HepG2 (cell line): ENCODE results near the gene CLIP2. TPM values are rescaled to one million over a fixed set of nuclear protein-coding genes. Genes with fewer than 3 reads are reported as not detected.
A peak's percentile ranks its signal among the peaks of the same experiment; 100 is the strongest.

Experiments used
- BHLHE40 ChIP-seq: IDR thresholded peaks from 2 replicates; pipeline ENCODE4 v1.6.1; 2011; ENCODE audit warnings: low read length, improper control_type of control experiment
- EP300 ChIP-seq, 3 experiments: sonication (generic) in 1 of 3; formaldehyde crosslinking in 1 of 3; IDR thresholded peaks; 2 replicates each; pipeline versions ENCODE4 v1.5.1 to v1.6.1; 2011 to 2020; ENCODE audit warnings: low read depth in 2 of 3, low read length in 2 of 3, borderline replicate concordance in 1 of 3, improper control_type of control experiment in 1 of 3, mild to moderate bottlenecking in 1 of 3, missing genetic modification reagents in 1 of 3, moderate library complexity in 1 of 3
- KDM6A ChIP-seq: IDR thresholded peaks from 2 replicates; pipeline ENCODE4 v1.6.1; 2016; ENCODE audit warnings: low read depth
- KLF13 ChIP-seq: sonication (generic); formaldehyde crosslinking; IDR thresholded peaks from 2 replicates; pipeline ENCODE4 v1.4.0; 2020; ENCODE audit warnings: mild to moderate bottlenecking, missing genetic modification reagents
- POLR2AphosphoS2 ChIP-seq: IDR thresholded peaks from 2 replicates; pipeline ENCODE4 v1.6.1; 2011; ENCODE audit warnings: low read depth, low read length, improper control_type of control experiment
- PRPF4 ChIP-seq: fragments of 200-400 bp; formaldehyde crosslinking; IDR thresholded peaks from 2 replicates; pipeline ENCODE4 v1.6.1; 2016; ENCODE audit warnings: low read length, low read depth; ENCODE audit not compliant: poor library complexity, severe bottlenecking
- RFX1 ChIP-seq: fragments of 450-650 bp; IDR thresholded peaks from 2 replicates; pipeline ENCODE4 v1.6.1; 2017
- RORA ChIP-seq: sonication (generic); formaldehyde crosslinking; IDR thresholded peaks from 2 replicates; pipeline ENCODE4 v1.5.0; 2020; ENCODE audit warnings: mild to moderate bottlenecking, missing genetic modification reagents, moderate library complexity
- TBL1XR1 ChIP-seq: fragments of 150-350 bp; IDR thresholded peaks from 2 replicates; pipeline ENCODE4 v1.6.1; 2014; ENCODE audit warnings: borderline replicate concordance, low read length; ENCODE audit not compliant: partially characterized antibody
- TEAD2 ChIP-seq: sonication (generic); formaldehyde crosslinking; IDR thresholded peaks from 2 replicates; pipeline ENCODE4 v1.9.0; 2021; ENCODE audit warnings: missing genetic modification reagents
- ZNF101 ChIP-seq: sonication (generic); formaldehyde crosslinking; IDR thresholded peaks from 2 replicates; pipeline ENCODE4 v1.4.0; 2020; ENCODE audit warnings: mild to moderate bottlenecking, low read depth, missing genetic modification reagents, borderline replicate concordance
- ZNF446 ChIP-seq: sonication (generic); formaldehyde crosslinking; IDR thresholded peaks from 2 replicates; pipeline ENCODE4 v1.5.0; 2020; ENCODE audit warnings: mild to moderate bottlenecking, missing genetic modification reagents
- ZNF7 ChIP-seq: IDR thresholded peaks from 2 replicates; pipeline ENCODE4 v1.6.1; 2016; ENCODE audit warnings: missing biosample characterization, missing genetic modification reagents
- ZNF747 ChIP-seq: sonication (generic); formaldehyde crosslinking; IDR thresholded peaks from 2 replicates; pipeline ENCODE4 v1.8.1; 2023; ENCODE audit warnings: missing genetic modification reagents, mild to moderate bottlenecking, borderline replicate concordance
- ZNF772 ChIP-seq: sonication (generic); formaldehyde crosslinking; IDR thresholded peaks from 2 replicates; pipeline ENCODE4 v1.5.0; 2020; ENCODE audit warnings: mild to moderate bottlenecking, missing genetic modification reagents
- ZSCAN22 ChIP-seq: sonication (generic); formaldehyde crosslinking; IDR thresholded peaks from 2 replicates; pipeline ENCODE4 v1.4.0; 2020; ENCODE audit warnings: mild to moderate bottlenecking, missing genetic modification reagents
- polyA plus RNA-seq, 8 experiments: library from polyadenylated mRNA; depleted of rRNA in 3 of 8; stranded (reverse) in 7 of 8; unstranded in 1 of 8; fragments of >200 nt; fragmentation: Illumina TruSeq in 4 of 8; extraction: Trizol in 4 of 8; gene quantifications; 2 replicates each; pipeline versions ENCODE4 v1.2.1 to v1.2.3, GENCODE V29; 2011 to 2016; ENCODE audit warnings: low read depth in 4 of 8, missing spikeins in 1 of 8, mixed read lengths in 1 of 8; ENCODE audit not compliant: insufficient read depth in 1 of 8
- total RNA-seq, 5 experiments: library from RNA; depleted of rRNA; stranded (reverse); fragments of >200 nt; fragmentation: Illumina TruSeq; extraction: Trizol; gene quantifications; 2 replicates each; pipeline ENCODE4 v1.2.3, GENCODE V29; 2016; ENCODE audit warnings: low read depth in 1 of 5
- TF ChIP-seq, protein P1 (sequence below): sonication (generic); formaldehyde crosslinking; IDR thresholded peaks from 2 replicates; pipeline ENCODE4 v1.4.0; 2020; ENCODE audit warnings: missing genetic modification reagents
- TF ChIP-seq, protein P2 (sequence below): sonication (generic); formaldehyde crosslinking; IDR thresholded peaks from 2 replicates; pipeline ENCODE4 v1.8.0; 2022; ENCODE audit warnings: missing genetic modification reagents, mild to moderate bottlenecking, borderline replicate concordance
- TF ChIP-seq, protein P3 (sequence below), 2 experiments: fragments of 450-650 bp in 1 of 2; sonication (generic) in 1 of 2; formaldehyde crosslinking in 1 of 2; IDR thresholded peaks; 2 replicates each; pipeline versions ENCODE4 v1.6.1 to v1.8.0; 2016 to 2022; ENCODE audit warnings: antibody characterized with exemption in 1 of 2, mild to moderate bottlenecking in 1 of 2, missing genetic modification reagents in 1 of 2

The CLIP2 gene
- total and polyA plus RNA-seq, 2 of the 13 experiments (the other 11 are each of a cell fraction or from before 2014, with no cell fraction given): 6.5 to 17.4 TPM

GRCh38 chr7:74453322-74454011, 164.3 kb downstream of the CLIP2 start, which contains the start of gene GTF2IRD1 (continued):
- TF ChIP-seq POLR2AphosphoS2 (no peak), TBL1XR1 (no peak), ZSCAN22 (CRISPR knock-in tag) (no peak), EP300 (IDR thresholded peaks at IDR 0.05; ENCODE audit: low read depth in 2 of 2, low read length in 2 of 2) (no peak), EP300 (CRISPR knock-in tag; IDR thresholded peaks at IDR 0.05; ENCODE audit: borderline replicate concordance) (0 out of 2 replicates have a peak, but pooled peaks have one; percentile 16), ZNF101 (no peak), BHLHE40 (no peak), ZNF446 (CRISPR knock-in tag) (no peak), RORA (no peak), TEAD2 (CRISPR knock-in tag) (no peak), PRPF4 (no peak), KDM6A (CRISPR knock-in tag) (no peak), ZNF747 (no peak; the same call in 1 of the 2 replicates), RFX1 (no peak), ZNF772 (CRISPR knock-in tag) (no peak), KLF13 (CRISPR knock-in tag) (no peak), ZNF7 (CRISPR knock-in tag) (no peak)
- TF ChIP-seq, protein P1, sequence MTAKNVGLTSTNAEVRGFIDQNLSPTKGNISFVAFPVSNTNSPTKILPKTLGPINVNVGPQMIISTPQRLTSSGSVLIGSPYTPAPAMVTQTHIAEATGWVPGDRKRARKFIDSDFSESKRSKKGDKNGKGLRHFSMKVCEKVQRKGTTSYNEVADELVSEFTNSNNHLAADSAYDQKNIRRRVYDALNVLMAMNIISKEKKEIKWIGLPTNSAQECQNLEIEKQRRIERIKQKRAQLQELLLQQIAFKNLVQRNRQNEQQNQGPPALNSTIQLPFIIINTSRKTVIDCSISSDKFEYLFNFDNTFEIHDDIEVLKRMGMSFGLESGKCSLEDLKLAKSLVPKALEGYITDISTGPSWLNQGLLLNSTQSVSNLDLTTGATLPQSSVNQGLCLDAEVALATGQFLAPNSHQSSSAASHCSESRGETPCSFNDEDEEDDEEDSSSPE: no peak; the same call in 1 of the 2 replicates
- TF ChIP-seq, protein P2, sequence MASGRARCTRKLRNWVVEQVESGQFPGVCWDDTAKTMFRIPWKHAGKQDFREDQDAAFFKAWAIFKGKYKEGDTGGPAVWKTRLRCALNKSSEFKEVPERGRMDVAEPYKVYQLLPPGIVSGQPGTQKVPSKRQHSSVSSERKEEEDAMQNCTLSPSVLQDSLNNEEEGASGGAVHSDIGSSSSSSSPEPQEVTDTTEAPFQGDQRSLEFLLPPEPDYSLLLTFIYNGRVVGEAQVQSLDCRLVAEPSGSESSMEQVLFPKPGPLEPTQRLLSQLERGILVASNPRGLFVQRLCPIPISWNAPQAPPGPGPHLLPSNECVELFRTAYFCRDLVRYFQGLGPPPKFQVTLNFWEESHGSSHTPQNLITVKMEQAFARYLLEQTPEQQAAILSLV (CRISPR knock-in tag): no peak
- TF ChIP-seq, protein P3, sequence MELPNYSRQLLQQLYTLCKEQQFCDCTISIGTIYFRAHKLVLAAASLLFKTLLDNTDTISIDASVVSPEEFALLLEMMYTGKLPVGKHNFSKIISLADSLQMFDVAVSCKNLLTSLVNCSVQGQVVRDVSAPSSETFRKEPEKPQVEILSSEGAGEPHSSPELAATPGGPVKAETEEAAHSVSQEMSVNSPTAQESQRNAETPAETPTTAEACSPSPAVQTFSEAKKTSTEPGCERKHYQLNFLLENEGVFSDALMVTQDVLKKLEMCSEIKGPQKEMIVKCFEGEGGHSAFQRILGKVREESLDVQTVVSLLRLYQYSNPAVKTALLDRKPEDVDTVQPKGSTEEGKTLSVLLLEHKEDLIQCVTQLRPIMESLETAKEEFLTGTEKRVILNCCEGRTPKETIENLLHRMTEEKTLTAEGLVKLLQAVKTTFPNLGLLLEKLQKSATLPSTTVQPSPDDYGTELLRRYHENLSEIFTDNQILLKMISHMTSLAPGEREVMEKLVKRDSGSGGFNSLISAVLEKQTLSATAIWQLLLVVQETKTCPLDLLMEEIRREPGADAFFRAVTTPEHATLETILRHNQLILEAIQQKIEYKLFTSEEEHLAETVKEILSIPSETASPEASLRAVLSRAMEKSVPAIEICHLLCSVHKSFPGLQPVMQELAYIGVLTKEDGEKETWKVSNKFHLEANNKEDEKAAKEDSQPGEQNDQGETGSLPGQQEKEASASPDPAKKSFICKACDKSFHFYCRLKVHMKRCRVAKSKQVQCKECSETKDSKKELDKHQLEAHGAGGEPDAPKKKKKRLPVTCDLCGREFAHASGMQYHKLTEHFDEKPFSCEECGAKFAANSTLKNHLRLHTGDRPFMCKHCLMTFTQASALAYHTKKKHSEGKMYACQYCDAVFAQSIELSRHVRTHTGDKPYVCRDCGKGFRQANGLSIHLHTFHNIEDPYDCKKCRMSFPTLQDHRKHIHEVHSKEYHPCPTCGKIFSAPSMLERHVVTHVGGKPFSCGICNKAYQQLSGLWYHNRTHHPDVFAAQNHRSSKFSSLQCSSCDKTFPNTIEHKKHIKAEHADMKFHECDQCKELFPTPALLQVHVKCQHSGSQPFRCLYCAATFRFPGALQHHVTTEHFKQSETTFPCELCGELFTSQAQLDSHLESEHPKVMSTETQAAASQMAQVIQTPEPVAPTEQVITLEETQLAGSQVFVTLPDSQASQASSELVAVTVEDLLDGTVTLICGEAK (IDR thresholded peaks at IDR 0.05): no peak
- TF ChIP-seq, protein P3 (CRISPR knock-in tag; IDR thresholded peaks at IDR 0.05): no peak
